ENCODE measurements around the gene FBH1.

GRCh38 chr10:5965266-5965665 lies 75.2 kb downstream of the FBH1 start:
- TF ChIP-seq POLR2A (IDR thresholded peaks at IDR 0.05; ENCODE audit: low read length) (no peak), GATA1 (IDR thresholded peaks at IDR 0.05; ENCODE audit: low read depth, low read length) (no peak)

All from erythroblast (primary cell).